Endodermal cell (in vitro differentiated cells): Measurements from ENCODE around the gene EPYC. TPM values are rescaled to one million over a fixed set of nuclear protein-coding genes. Genes with fewer than 3 reads are reported as not detected.

Experiments
- DNase-seq: peaks from one replicate; pipeline ENCODE4 v3.0.0-alpha.2; 2017
- H3K27ac ChIP-seq: 2 replicates; pipeline ENCODE4 v1.5.1; 2013; ENCODE audit warnings: mild to moderate bottlenecking, low read depth, low read length, moderate library complexity
- H3K27me3 ChIP-seq: 2 replicates; pipeline ENCODE4 v1.6.1; 2013; ENCODE audit warnings: mild to moderate bottlenecking, low read length, moderate library complexity; ENCODE audit not compliant: insufficient read depth, control insufficient read depth, poor library complexity, severe bottlenecking
- H3K36me3 ChIP-seq: 2 replicates; pipeline ENCODE4 v1.7.0; 2013; ENCODE audit warnings: mild to moderate bottlenecking, low read length, moderate library complexity; ENCODE audit not compliant: control insufficient read depth, insufficient read depth
- H3K4me1 ChIP-seq: one replicate; pipeline ENCODE4 v1.7.0; 2013; ENCODE audit warnings: low read length; ENCODE audit not compliant: control insufficient read depth, insufficient read depth
- H3K4me3 ChIP-seq: 2 replicates; pipeline ENCODE4 v1.5.1; 2013; ENCODE audit warnings: mild to moderate bottlenecking, low read length, moderate library complexity
- H3K9ac ChIP-seq: 2 replicates; pipeline ENCODE4 v1.6.1; 2013; ENCODE audit warnings: mild to moderate bottlenecking, low read length, moderate library complexity; ENCODE audit not compliant: poor library complexity, severe bottlenecking; ENCODE audit errors: extremely low read depth
- H3K9me3 ChIP-seq: 2 replicates; pipeline ENCODE4 v1.6.1; 2013; ENCODE audit warnings: mild to moderate bottlenecking, low read length, moderate library complexity; ENCODE audit not compliant: control insufficient read depth
- H3K27ac Mint-ChIP-seq: 2 replicates; pipeline ENCODE4 v1.8.0; 2020; ENCODE audit warnings: mixed read lengths
- H3K27me3 Mint-ChIP-seq: 2 replicates; pipeline ENCODE4 v1.8.0; 2021; ENCODE audit warnings: mild to moderate bottlenecking, mixed read lengths; ENCODE audit not compliant: insufficient read depth
- H3K36me3 Mint-ChIP-seq: 2 replicates; pipeline ENCODE4 v1.8.0; 2020; ENCODE audit warnings: low read depth, mixed read lengths
- H3K4me1 Mint-ChIP-seq: 2 replicates; pipeline ENCODE4 v1.8.0; 2020; ENCODE audit warnings: mixed read lengths
- H3K4me3 Mint-ChIP-seq: 2 replicates; pipeline ENCODE4 v1.8.0; 2020; ENCODE audit warnings: mild to moderate bottlenecking, moderate library complexity, mixed read lengths
- H3K9me3 Mint-ChIP-seq: 2 replicates; pipeline ENCODE4 v1.8.0; 2020; ENCODE audit warnings: mild to moderate bottlenecking, mixed read lengths
- CTCF ChIP-seq: fragments of 200-600 bp; sonication (generic); conservative IDR thresholded peaks from 2 replicates; pipeline ENCODE4 v1.5.0; 2021; ENCODE audit warnings: antibody characterized with exemption, mild to moderate bottlenecking
- WGBS, 2 experiments: methylation state at CpG; one replicate each; pipeline versions ENCODE4 v1.1.5 to v1.1.7; 2013; ENCODE audit warnings: missing lambda C conversion rate in 2 of 2, mixed read lengths in 1 of 2; ENCODE audit not compliant: insufficient coverage in 1 of 2, insufficient read length in 1 of 2; 5-methylcytosine and 5-hydroxymethylcytosine counted together
- total RNA-seq, 2 donors: library from RNA; stranded (reverse); fragmentation: NEBNext Ultra II Directional in 1 of 2; extraction: Animal tissue kit (Norgen Biotek cat#: 25700) in 1 of 2; gene quantifications; 2 replicates in 1 of 2; 3 replicates in 1 of 2; pipeline ENCODE4 v1.2.1, GENCODE V29; 2021

Gene EPYC
- total RNA-seq, 2 donors from 2014 or later, result not detected

GRCh38 chr12:90999527-90999926 is 5.2 kb downstream of the EPYC start:
- 100% methylated on average over 1 of the region's 2 CpGs; no CpG with 5 or more reads in 1 of the 2 experiments for WGBS, 2 experiments
- H3K9me3 ChIP-seq, result no peaks in the 10 kb centered on the region

GRCh38 chr12:90995010-90995409 is 9.8 kb downstream of the EPYC start:
- 90% methylated on average over 2 of the region's 2 CpGs; no CpG with 5 or more reads in 1 of the 2 experiments for WGBS, 2 experiments
- Mint-ChIP-seq H3K4me1 (no peaks in the 10 kb centered on the region), H3K27ac (no peak overlapping the region), H3K9me3 (peaks cover 12% of the 10 kb centered on the region), H3K4me3 (no peak overlapping the region), H3K36me3 (no peaks in the 10 kb centered on the region), H3K27me3 (peaks cover 6% of the 10 kb centered on the region)
- TF ChIP-seq CTCF, result no peak
- Histone ChIP-seq H3K27ac (no peak overlapping the region), H3K36me3 (no peaks in the 10 kb centered on the region), H3K9ac (no peak overlapping the region), H3K27me3 (no peaks in the 10 kb centered on the region), H3K9me3 (peaks cover 17% of the 10 kb centered on the region), H3K4me1 (no peaks in the 10 kb centered on the region), H3K4me3 (no peak overlapping the region)
- no peak for DNase-seq

More at GRCh38 chr12:90999527-90999926, 5.2 kb downstream of the EPYC start:
- DNase-seq, result no peak
- H3K9ac ChIP-seq, result no peak overlapping the region
- no peak overlapping the region for H3K4me3 ChIP-seq
- H3K36me3 ChIP-seq, result no peaks in the 10 kb centered on the region
- no peak overlapping the region for H3K27ac Mint-ChIP-seq
- no peak overlapping the region for H3K4me3 Mint-ChIP-seq
- peaks cover 2% of the 10 kb centered on the region for H3K27me3 Mint-ChIP-seq
- H3K27me3 ChIP-seq, result no peaks in the 10 kb centered on the region
- no peak for TF ChIP-seq CTCF
- no peak overlapping the region for H3K27ac ChIP-seq
- H3K36me3 Mint-ChIP-seq, result no peaks in the 10 kb centered on the region
- H3K4me1 Mint-ChIP-seq, result no peaks in the 10 kb centered on the region
- H3K4me1 ChIP-seq, result no peaks in the 10 kb centered on the region
- H3K9me3 Mint-ChIP-seq, result no peaks in the 10 kb centered on the region

- WGBS, 2 experiments, result 84 to 100% methylated on average over 2 to 3 of the region's 3 CpGs
- Histone ChIP-seq H3K4me1 (no peaks in the 10 kb centered on the region), H3K9me3 (peaks cover 24% of the 10 kb centered on the region), H3K9ac (no peak overlapping the region), H3K4me3 (no peak overlapping the region), H3K27ac (no peak overlapping the region), H3K27me3 (no peaks in the 10 kb centered on the region), H3K36me3 (no peaks in the 10 kb centered on the region)
- Mint-ChIP-seq H3K9me3 (peaks cover 15% of the 10 kb centered on the region), H3K27me3 (peaks cover 16% of the 10 kb centered on the region), H3K4me3 (no peak overlapping the region), H3K36me3 (no peaks in the 10 kb centered on the region), H3K4me1 (no peaks in the 10 kb centered on the region), H3K27ac (no peak overlapping the region)
- peak; percentile 66 for DNase-seq
- no peak for TF ChIP-seq CTCF
These were observed 12.8 kb downstream of the EPYC start for GRCh38 chr12:90991952-90992465.
